H9 (cell line): Measurements from ENCODE around the gene ZFP36. TPM values are rescaled to one million over a fixed set of nuclear protein-coding genes. Genes with fewer than 3 reads are reported as not detected.

Experiments
- DNase-seq: peaks from one replicate; pipeline ENCODE4 v3.0.0-alpha.2; 2017
- H2AFZ ChIP-seq: one replicate; pipeline ENCODE4 v1.6.1; 2013; ENCODE audit warnings: mild to moderate bottlenecking, low read length, control low read depth, moderate library complexity
- H2AK5ac ChIP-seq: 2 replicates; pipeline ENCODE4 v1.6.1; 2013; ENCODE audit warnings: low read length, control low read depth, mixed read lengths; ENCODE audit not compliant: insufficient read length
- H2BK120ac ChIP-seq: one replicate; pipeline ENCODE4 v1.6.1; 2013; ENCODE audit warnings: low read depth, mild to moderate bottlenecking, low read length, control low read depth, inconsistent platforms; ENCODE audit not compliant: poor library complexity, severe bottlenecking
- H2BK12ac ChIP-seq: 2 replicates; pipeline ENCODE4 v1.6.1; 2013; ENCODE audit warnings: low read length, control low read depth, mixed read lengths, low read depth; ENCODE audit not compliant: insufficient read length
- H2BK15ac ChIP-seq: 2 replicates; pipeline ENCODE4 v1.6.1; 2013; ENCODE audit warnings: low read depth, low read length, control low read depth
- H2BK20ac ChIP-seq: one replicate; pipeline ENCODE4 v1.6.1; 2013; ENCODE audit warnings: low read depth, mild to moderate bottlenecking, low read length, control low read depth, inconsistent platforms; ENCODE audit not compliant: poor library complexity, severe bottlenecking
- H2BK5ac ChIP-seq: 2 replicates; pipeline ENCODE4 v1.6.1; 2013; ENCODE audit warnings: low read length, control low read depth, mixed read lengths; ENCODE audit not compliant: insufficient read length
- H3K14ac ChIP-seq: 2 replicates; pipeline ENCODE4 v1.6.1; 2013; ENCODE audit warnings: low read length, control low read depth; ENCODE audit not compliant: insufficient read depth
- H3K18ac ChIP-seq: 2 replicates; pipeline ENCODE4 v1.6.1; 2013; ENCODE audit warnings: low read depth, mild to moderate bottlenecking, mixed read lengths, low read length, control low read depth; ENCODE audit not compliant: insufficient read length
- H3K23ac ChIP-seq: 2 replicates; pipeline ENCODE4 v1.6.1; 2013; ENCODE audit warnings: low read length, control low read depth, mixed read lengths, low read depth; ENCODE audit not compliant: insufficient read length
- H3K23me2 ChIP-seq: 2 replicates; pipeline ENCODE4 v1.6.1; 2013; ENCODE audit warnings: low read depth, mild to moderate bottlenecking, mixed read lengths, low read length, control low read depth; ENCODE audit not compliant: insufficient read length, poor library complexity, severe bottlenecking
- H3K27ac ChIP-seq: 2 replicates; pipeline ENCODE4 v1.5.1; 2013; ENCODE audit warnings: low read length, control low read depth, mixed read lengths, low read depth; ENCODE audit not compliant: insufficient read length
- H3K27me3 ChIP-seq: 2 replicates; pipeline ENCODE4 v1.6.1; 2013; ENCODE audit warnings: low read length, control low read depth, inconsistent platforms; ENCODE audit not compliant: insufficient read depth
- H3K4ac ChIP-seq: 2 replicates; pipeline ENCODE4 v1.6.1; 2013; ENCODE audit warnings: low read depth, mild to moderate bottlenecking, control low read depth, inconsistent platforms, low read length, moderate library complexity
- H3K4me1 ChIP-seq: 2 replicates; pipeline ENCODE4 v1.6.1; 2013; ENCODE audit warnings: low read length, control low read depth, inconsistent platforms; ENCODE audit not compliant: insufficient read depth
- H3K4me2 ChIP-seq: 2 replicates; pipeline ENCODE4 v1.6.1; 2013; ENCODE audit warnings: low read length, control low read depth, mixed read lengths; ENCODE audit not compliant: insufficient read length, insufficient read depth
- H3K56ac ChIP-seq: 2 replicates; pipeline ENCODE4 v1.6.1; 2013; ENCODE audit warnings: low read depth, mild to moderate bottlenecking, mixed read lengths, low read length, control low read depth; ENCODE audit not compliant: insufficient read length
- H3K79me1 ChIP-seq: 2 replicates; pipeline ENCODE4 v1.6.1; 2013; ENCODE audit warnings: low read depth, mild to moderate bottlenecking, moderate library complexity, low read length, control low read depth, inconsistent platforms; ENCODE audit not compliant: insufficient read depth, poor library complexity, severe bottlenecking
- H3K79me2 ChIP-seq: 2 replicates; pipeline ENCODE4 v1.6.1; 2013; ENCODE audit warnings: low read length, control low read depth, inconsistent platforms; ENCODE audit not compliant: insufficient read depth
- H3K9ac ChIP-seq: 2 replicates; pipeline ENCODE4 v1.6.1; 2013; ENCODE audit warnings: low read length, control low read depth, mixed read lengths; ENCODE audit not compliant: insufficient read length; ENCODE audit errors: extremely low read depth
- H3K9me3 ChIP-seq: one replicate; pipeline ENCODE4 v1.6.1; 2013; ENCODE audit warnings: low read depth, low read length, inconsistent platforms; ENCODE audit not compliant: control insufficient read depth
- H3T11ph ChIP-seq: one replicate; pipeline ENCODE4 v1.6.1; 2013; ENCODE audit warnings: mild to moderate bottlenecking, low read length, control low read depth, inconsistent platforms
- H4K20me1 ChIP-seq: one replicate; pipeline ENCODE4 v1.6.1; 2013; ENCODE audit not compliant: control insufficient read depth, insufficient read length, insufficient read depth
- H4K5ac ChIP-seq: 2 replicates; pipeline ENCODE4 v1.6.1; 2013; ENCODE audit warnings: low read depth, mild to moderate bottlenecking, mixed read lengths, low read length, control low read depth; ENCODE audit not compliant: insufficient read length
- H4K8ac ChIP-seq: replicated peaks from 2 replicates; pipeline ENCODE4 v1.6.1; 2013; ENCODE audit warnings: low read length, control low read depth, mixed read lengths, low read depth; ENCODE audit not compliant: insufficient read length
- H4K91ac ChIP-seq: 2 replicates; pipeline ENCODE4 v1.6.1; 2013; ENCODE audit warnings: low read depth, mild to moderate bottlenecking, moderate library complexity, mixed read lengths, low read length, control low read depth; ENCODE audit not compliant: insufficient read length
- H3K27ac Mint-ChIP-seq, 3 experiments: 2 replicates in 2 of 3; 3 replicates in 1 of 3; pipeline ENCODE4 v1.8.0; 2020 to 2021; ENCODE audit warnings: mixed read lengths in 3 of 3, mild to moderate bottlenecking in 1 of 3, moderate library complexity in 1 of 3
- H3K27me3 Mint-ChIP-seq: 2 replicates; pipeline ENCODE4 v1.8.0; 2021; ENCODE audit warnings: low read depth, mild to moderate bottlenecking, moderate library complexity, mixed read lengths
- H3K36me3 Mint-ChIP-seq, 3 experiments: 2 replicates in 2 of 3; 3 replicates in 1 of 3; pipeline ENCODE4 v1.8.0; 2020 to 2021; ENCODE audit warnings: low read depth in 3 of 3, mixed read lengths in 3 of 3; ENCODE audit not compliant: insufficient read depth in 1 of 3
- H3K4me1 Mint-ChIP-seq, 2 experiments: 2 replicates each; pipeline ENCODE4 v1.8.0; 2020; ENCODE audit warnings: mixed read lengths in 2 of 2
- H3K4me3 Mint-ChIP-seq, 2 experiments: 2 replicates in 1 of 2; 3 replicates in 1 of 2; pipeline ENCODE4 v1.8.0; 2020 to 2021; ENCODE audit warnings: mild to moderate bottlenecking in 2 of 2, mixed read lengths in 2 of 2, moderate library complexity in 1 of 2
- H3K9me3 Mint-ChIP-seq, 2 experiments: 2 replicates in 1 of 2; 3 replicates in 1 of 2; pipeline ENCODE4 v1.8.0; 2020; ENCODE audit warnings: mild to moderate bottlenecking in 2 of 2, mixed read lengths in 2 of 2, moderate library complexity in 1 of 2
- WGBS: extraction: QIAGEN DNeasy Blood & Tissue Kit; methylation state at CpG from one replicate; pipeline ENCODE4 v1.1.7; 2013; ENCODE audit warnings: missing lambda C conversion rate, low lambda C conversion rate, mixed read lengths; ENCODE audit not compliant: insufficient read length; ENCODE audit errors: extremely low coverage; 5-methylcytosine and 5-hydroxymethylcytosine counted together
- total RNA-seq: library from RNA; stranded (reverse); gene quantifications from 2 replicates; pipeline ENCODE4 v1.2.1, GENCODE V29; 2021
- TF ChIP-seq, protein P1 (sequence below): fragments of 200-600 bp; sonication (generic); conservative IDR thresholded peaks from 3 replicates; pipeline ENCODE4 v1.8.0; 2021; ENCODE audit warnings: antibody characterized with exemption, mild to moderate bottlenecking

The ZFP36 gene
- total RNA-seq, 1 experiment from 2014 or later = 14.6 TPM

DNA sequence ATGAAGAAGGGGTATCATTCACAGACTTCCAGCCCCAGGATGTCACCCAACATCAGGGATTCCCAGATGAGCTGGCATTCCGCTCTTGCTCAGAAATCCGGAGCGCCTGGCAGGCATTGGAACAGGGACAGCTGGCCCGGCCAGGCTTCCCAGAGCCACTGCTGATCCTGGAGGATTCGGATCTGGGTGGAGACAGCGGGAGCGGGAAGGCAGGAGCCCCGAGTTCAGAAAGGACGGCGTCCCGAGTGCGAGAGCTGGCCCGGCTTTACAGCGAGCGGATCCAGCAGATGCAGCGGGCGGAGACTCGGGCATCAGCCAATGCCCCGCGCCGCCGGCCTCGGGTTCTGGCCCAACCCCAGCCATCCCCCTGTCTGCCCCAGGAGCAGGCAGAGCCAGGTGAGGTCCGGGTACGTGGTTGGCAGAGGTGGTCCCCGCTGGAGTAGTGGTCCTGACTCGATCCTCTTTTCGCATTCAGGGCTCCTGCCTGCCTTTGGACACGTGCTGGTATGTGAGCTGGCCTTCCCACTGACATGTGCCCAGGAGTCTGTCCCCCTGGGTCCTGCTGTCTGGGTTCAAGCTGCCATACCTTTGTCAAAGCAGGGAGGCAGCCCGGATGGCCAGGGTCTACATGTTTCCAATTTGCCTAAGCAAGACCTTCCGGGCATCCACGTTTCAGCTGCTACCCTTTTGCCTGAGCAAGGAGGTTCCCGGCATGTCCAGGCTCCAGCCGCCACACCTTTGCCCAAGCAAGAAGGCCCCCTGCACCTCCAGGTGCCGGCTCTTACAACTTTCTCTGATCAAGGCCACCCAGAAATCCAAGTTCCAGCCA is 16.8 kb downstream of the ZFP36 start:
- WGBS = no CpG with 5 or more reads among the region's 35 CpGs
- no peak overlapping the region for H4K5ac ChIP-seq
- no peaks in the 10 kb centered on the region for H3K23me2 ChIP-seq
- H3K36me3 Mint-ChIP-seq = peaks cover 30 to 72% (median 60%) of the 10 kb centered on the region in 3 experiments
- H3K4ac ChIP-seq = no peak overlapping the region
- no peak overlapping the region for H3K9ac ChIP-seq
- H3K27ac ChIP-seq = no peak overlapping the region
- H3K27ac Mint-ChIP-seq = no peak overlapping the region
- H3K9me3 Mint-ChIP-seq = no peaks in the 10 kb centered on the region
- H3K9me3 ChIP-seq = no peaks in the 10 kb centered on the region
- no peaks in the 10 kb centered on the region for H3K27me3 ChIP-seq
- H4K91ac ChIP-seq = no peak overlapping the region
- H3K56ac ChIP-seq = no peak overlapping the region
- H3K23ac ChIP-seq = no peak overlapping the region
- no peak overlapping the region for H2BK12ac ChIP-seq
- no peak overlapping the region for H2BK5ac ChIP-seq
- no peak for DNase-seq
- peaks cover 19 to 20% of the 10 kb centered on the region in 2 experiments for H3K4me1 Mint-ChIP-seq
- no peaks in the 10 kb centered on the region for H3K27me3 Mint-ChIP-seq
- H3K4me1 ChIP-seq = 0 out of 2 replicates have a peak, but pooled peaks cover 3% of the 10 kb centered on the region
- no peak overlapping the region for H3K14ac ChIP-seq
- H2BK15ac ChIP-seq = no peak overlapping the region; the same call in 1 of the 2 replicates
- H3T11ph ChIP-seq = no peak overlapping the region
- TF ChIP-seq, protein P1, sequence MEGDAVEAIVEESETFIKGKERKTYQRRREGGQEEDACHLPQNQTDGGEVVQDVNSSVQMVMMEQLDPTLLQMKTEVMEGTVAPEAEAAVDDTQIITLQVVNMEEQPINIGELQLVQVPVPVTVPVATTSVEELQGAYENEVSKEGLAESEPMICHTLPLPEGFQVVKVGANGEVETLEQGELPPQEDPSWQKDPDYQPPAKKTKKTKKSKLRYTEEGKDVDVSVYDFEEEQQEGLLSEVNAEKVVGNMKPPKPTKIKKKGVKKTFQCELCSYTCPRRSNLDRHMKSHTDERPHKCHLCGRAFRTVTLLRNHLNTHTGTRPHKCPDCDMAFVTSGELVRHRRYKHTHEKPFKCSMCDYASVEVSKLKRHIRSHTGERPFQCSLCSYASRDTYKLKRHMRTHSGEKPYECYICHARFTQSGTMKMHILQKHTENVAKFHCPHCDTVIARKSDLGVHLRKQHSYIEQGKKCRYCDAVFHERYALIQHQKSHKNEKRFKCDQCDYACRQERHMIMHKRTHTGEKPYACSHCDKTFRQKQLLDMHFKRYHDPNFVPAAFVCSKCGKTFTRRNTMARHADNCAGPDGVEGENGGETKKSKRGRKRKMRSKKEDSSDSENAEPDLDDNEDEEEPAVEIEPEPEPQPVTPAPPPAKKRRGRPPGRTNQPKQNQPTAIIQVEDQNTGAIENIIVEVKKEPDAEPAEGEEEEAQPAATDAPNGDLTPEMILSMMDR = no peak
- H2AK5ac ChIP-seq = no peak overlapping the region
- H3K18ac ChIP-seq = no peak overlapping the region
- no peaks in the 10 kb centered on the region for H3K79me1 ChIP-seq
- H3K79me2 ChIP-seq = no peaks in the 10 kb centered on the region
- H4K20me1 ChIP-seq = no peaks in the 10 kb centered on the region
- no peak overlapping the region for H4K8ac ChIP-seq
- no peak overlapping the region for H2AFZ ChIP-seq
- H2BK120ac ChIP-seq = no peak overlapping the region
- H3K4me2 ChIP-seq = no peak overlapping the region
- no peak overlapping the region for H2BK20ac ChIP-seq
- H3K4me3 Mint-ChIP-seq = no peak overlapping the region
